ENCODE data around the gene ELMO1.

ELMO1 gene

GRCh38 chr7:37277513-37277912 lies 171.2 kb downstream of the ELMO1 start:
- H3K27me3 ChIP-seq (ENCODE audit: control insufficient read depth, low read length): no peaks in the 10 kb centered on the region
- H3K9me2 ChIP-seq (replicated peaks; ENCODE audit: control insufficient read depth, low read length): no peaks in the 10 kb centered on the region
- H3K79me2 ChIP-seq (ENCODE audit: control insufficient read depth, low read length): peaks cover 41% of the 10 kb centered on the region
- TF ChIP-seq EZH2phosphoT487 (IDR thresholded peaks at IDR 0.05; ENCODE audit: borderline replicate concordance, low read length): no peak
- TF ChIP-seq CTCF (IDR thresholded peaks at IDR 0.05; ENCODE audit: low read depth, low read length, poor library complexity, severe bottlenecking): no peak
- H3K9me3 ChIP-seq (ENCODE audit: control insufficient read depth, insufficient read depth, low read length): no peaks in the 10 kb centered on the region
- no peaks in the 10 kb centered on the region for H4K20me1 ChIP-seq (ENCODE audit: control insufficient read depth, insufficient read depth, low read depth, low read length)
- no peak overlapping the region for H3K4me2 ChIP-seq (ENCODE audit: low read length)
- H3K4me3 ChIP-seq (ENCODE audit: low read length): no peak overlapping the region
- H3F3A ChIP-seq (ENCODE audit: control insufficient read depth, insufficient read depth): no peaks in the 10 kb centered on the region
- peaks cover 3% of the 10 kb centered on the region; the same call in 1 of the 2 replicates for H3K36me3 ChIP-seq (ENCODE audit: control insufficient read depth, low read length)
- H3K4me1 ChIP-seq (ENCODE audit: control insufficient read depth, low read length): no peaks in the 10 kb centered on the region
- H3K27ac ChIP-seq (ENCODE audit: low read depth, low read length): no peak overlapping the region

GRCh38 chr7:37275078-37275710 lies 173.5 kb downstream of the ELMO1 start:
- no peak overlapping the region for H3K4me2 ChIP-seq (ENCODE audit: low read length)
- H3K9me3 ChIP-seq (ENCODE audit: control insufficient read depth, insufficient read depth, low read length): no peaks in the 10 kb centered on the region
- H3K27me3 ChIP-seq (ENCODE audit: control insufficient read depth, low read length): no peaks in the 10 kb centered on the region
- H3F3A ChIP-seq (ENCODE audit: control insufficient read depth, insufficient read depth): no peaks in the 10 kb centered on the region
- peaks cover 9% of the 10 kb centered on the region for H3K36me3 ChIP-seq (ENCODE audit: control insufficient read depth, low read length)
- H3K9me2 ChIP-seq (replicated peaks; ENCODE audit: control insufficient read depth, low read length): no peaks in the 10 kb centered on the region
- no peaks in the 10 kb centered on the region for H4K20me1 ChIP-seq (ENCODE audit: control insufficient read depth, insufficient read depth, low read depth, low read length)
- no peaks in the 10 kb centered on the region for H3K4me1 ChIP-seq (ENCODE audit: control insufficient read depth, low read length)
- H3K27ac ChIP-seq (ENCODE audit: low read depth, low read length): no peak overlapping the region
- H3K4me3 ChIP-seq (ENCODE audit: low read length): no peak overlapping the region
- peaks cover 33% of the 10 kb centered on the region for H3K79me2 ChIP-seq (ENCODE audit: control insufficient read depth, low read length)
- TF ChIP-seq CTCF (IDR thresholded peaks at IDR 0.05; ENCODE audit: low read depth, low read length, poor library complexity, severe bottlenecking) (no peak), EZH2phosphoT487 (IDR thresholded peaks at IDR 0.05; ENCODE audit: borderline replicate concordance, low read length) (no peak)

GRCh38 chr7:37273891-37274290 lies 174.8 kb downstream of the ELMO1 start:
- Histone ChIP-seq H3K4me1 (ENCODE audit: control insufficient read depth, low read length) (no peaks in the 10 kb centered on the region), H3K9me3 (ENCODE audit: control insufficient read depth, insufficient read depth, low read length) (no peaks in the 10 kb centered on the region), H3K27ac (ENCODE audit: low read depth, low read length) (no peak overlapping the region), H3F3A (ENCODE audit: control insufficient read depth, insufficient read depth) (no peaks in the 10 kb centered on the region), H3K27me3 (ENCODE audit: control insufficient read depth, low read length) (no peaks in the 10 kb centered on the region), H3K36me3 (ENCODE audit: control insufficient read depth, low read length) (peaks cover 9% of the 10 kb centered on the region), H4K20me1 (ENCODE audit: control insufficient read depth, insufficient read depth, low read depth, low read length) (no peaks in the 10 kb centered on the region), H3K79me2 (ENCODE audit: control insufficient read depth, low read length) (peaks cover 23% of the 10 kb centered on the region), H3K4me2 (ENCODE audit: low read length) (no peak overlapping the region), H3K9me2 (replicated peaks; ENCODE audit: control insufficient read depth, low read length) (no peaks in the 10 kb centered on the region), H3K4me3 (ENCODE audit: low read length) (no peak overlapping the region)
- TF ChIP-seq CTCF (IDR thresholded peaks at IDR 0.05; ENCODE audit: low read depth, low read length, poor library complexity, severe bottlenecking): no peak
- TF ChIP-seq EZH2phosphoT487 (IDR thresholded peaks at IDR 0.05; ENCODE audit: borderline replicate concordance, low read length): no peak
